Measurements from ENCODE around the gene PCDHA8.

DNA sequence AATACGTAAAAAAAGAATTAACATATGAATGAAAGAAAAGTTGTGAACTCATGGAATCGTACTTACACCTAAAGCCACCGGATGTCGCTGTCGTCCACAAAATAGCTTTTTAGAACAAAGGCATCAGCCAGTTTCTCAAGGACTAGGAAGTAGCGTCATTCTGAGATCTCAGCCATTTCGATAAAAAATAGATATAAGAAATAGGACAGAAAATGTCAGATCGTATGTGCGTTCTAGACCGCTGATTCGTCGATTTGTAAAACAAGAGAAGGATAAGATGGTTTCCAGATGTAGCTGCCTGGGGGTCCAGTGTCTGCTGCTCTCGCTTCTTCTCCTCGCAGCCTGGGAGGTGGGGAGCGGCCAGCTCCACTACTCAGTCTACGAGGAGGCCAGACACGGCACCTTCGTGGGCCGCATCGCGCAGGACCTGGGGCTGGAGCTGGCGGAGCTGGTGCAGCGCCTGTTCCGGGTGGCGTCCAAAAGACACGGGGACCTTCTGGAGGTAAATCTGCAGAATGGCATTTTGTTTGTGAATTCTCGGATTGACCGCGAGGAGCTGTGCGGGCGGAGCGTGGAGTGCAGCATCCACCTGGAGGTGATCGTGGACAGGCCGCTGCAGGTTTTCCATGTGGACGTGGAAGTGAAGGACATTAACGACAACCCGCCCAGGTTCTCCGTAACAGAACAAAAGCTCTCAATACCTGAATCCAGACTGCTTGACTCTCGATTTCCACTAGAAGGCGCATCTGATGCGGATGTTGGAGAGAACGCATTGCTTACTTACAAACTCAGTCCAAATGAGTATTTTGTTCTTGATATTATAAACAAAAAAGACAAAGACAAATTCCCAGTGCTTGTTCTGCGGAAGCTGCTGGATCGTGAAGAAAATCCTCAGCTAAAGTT, 15.0 kb downstream of the PCDHA8 start, which contains the start of gene PCDHA10:
- TF ChIP-seq, protein P1, sequence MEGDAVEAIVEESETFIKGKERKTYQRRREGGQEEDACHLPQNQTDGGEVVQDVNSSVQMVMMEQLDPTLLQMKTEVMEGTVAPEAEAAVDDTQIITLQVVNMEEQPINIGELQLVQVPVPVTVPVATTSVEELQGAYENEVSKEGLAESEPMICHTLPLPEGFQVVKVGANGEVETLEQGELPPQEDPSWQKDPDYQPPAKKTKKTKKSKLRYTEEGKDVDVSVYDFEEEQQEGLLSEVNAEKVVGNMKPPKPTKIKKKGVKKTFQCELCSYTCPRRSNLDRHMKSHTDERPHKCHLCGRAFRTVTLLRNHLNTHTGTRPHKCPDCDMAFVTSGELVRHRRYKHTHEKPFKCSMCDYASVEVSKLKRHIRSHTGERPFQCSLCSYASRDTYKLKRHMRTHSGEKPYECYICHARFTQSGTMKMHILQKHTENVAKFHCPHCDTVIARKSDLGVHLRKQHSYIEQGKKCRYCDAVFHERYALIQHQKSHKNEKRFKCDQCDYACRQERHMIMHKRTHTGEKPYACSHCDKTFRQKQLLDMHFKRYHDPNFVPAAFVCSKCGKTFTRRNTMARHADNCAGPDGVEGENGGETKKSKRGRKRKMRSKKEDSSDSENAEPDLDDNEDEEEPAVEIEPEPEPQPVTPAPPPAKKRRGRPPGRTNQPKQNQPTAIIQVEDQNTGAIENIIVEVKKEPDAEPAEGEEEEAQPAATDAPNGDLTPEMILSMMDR (conservative IDR thresholded peaks at IDR 0.05; ENCODE audit: low read length) = peak; percentile 47
- no peak for TF ChIP-seq EZH2phosphoT487 (IDR thresholded peaks at IDR 0.05; ENCODE audit: borderline replicate concordance)
